Measurements from ENCODE around the gene TNS3.

The TNS3 gene

DNA sequence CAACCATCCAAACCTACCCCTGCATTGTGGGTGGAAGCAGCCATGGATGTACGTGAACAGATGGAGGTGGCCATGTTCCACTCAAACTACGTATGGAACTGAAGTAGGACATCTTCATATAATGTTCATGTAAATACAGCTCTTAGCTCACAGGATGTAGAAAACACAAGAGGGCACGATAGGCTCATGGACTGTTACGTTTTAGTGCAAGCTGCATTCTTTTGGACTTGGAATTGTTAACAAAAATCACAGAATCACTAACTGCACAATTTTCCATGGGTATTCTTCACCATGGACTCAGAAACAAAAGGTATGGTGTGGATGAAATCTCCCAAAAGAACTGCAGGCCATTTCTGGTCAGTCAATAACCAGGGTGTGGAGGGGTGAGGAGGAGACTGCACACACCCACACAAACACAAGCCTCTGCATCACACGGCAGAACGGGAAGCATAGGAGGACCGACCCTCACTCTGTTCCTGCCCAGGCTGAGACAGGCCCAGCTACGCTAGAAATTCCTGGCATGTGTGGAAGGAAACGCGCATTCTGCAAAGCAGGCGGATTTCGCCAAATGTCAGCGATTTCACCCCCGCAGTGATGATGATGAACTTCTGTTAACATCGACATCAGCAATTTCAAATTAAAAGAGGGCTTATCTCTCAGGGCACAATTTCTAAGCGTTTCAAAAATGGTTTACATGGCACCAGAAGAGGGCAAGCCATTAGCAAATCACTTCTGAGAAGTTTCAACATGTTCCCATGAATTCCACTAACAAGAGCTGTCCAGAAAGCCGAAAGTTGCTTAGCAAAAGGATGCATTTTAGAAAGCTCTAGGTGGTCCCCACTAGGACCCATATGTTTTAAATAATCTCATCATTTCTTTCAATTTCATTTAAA is 149.0 kb downstream of the TNS3 start:
- FAIRE-seq (no peak), DNase-seq (ENCODE audit: insufficient read length, low spot score) (no peak)
- TF ChIP-seq, protein P1, sequence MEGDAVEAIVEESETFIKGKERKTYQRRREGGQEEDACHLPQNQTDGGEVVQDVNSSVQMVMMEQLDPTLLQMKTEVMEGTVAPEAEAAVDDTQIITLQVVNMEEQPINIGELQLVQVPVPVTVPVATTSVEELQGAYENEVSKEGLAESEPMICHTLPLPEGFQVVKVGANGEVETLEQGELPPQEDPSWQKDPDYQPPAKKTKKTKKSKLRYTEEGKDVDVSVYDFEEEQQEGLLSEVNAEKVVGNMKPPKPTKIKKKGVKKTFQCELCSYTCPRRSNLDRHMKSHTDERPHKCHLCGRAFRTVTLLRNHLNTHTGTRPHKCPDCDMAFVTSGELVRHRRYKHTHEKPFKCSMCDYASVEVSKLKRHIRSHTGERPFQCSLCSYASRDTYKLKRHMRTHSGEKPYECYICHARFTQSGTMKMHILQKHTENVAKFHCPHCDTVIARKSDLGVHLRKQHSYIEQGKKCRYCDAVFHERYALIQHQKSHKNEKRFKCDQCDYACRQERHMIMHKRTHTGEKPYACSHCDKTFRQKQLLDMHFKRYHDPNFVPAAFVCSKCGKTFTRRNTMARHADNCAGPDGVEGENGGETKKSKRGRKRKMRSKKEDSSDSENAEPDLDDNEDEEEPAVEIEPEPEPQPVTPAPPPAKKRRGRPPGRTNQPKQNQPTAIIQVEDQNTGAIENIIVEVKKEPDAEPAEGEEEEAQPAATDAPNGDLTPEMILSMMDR (IDR thresholded peaks at IDR 0.05; ENCODE audit: insufficient read depth, missing control alignments) = no peak

DNA sequence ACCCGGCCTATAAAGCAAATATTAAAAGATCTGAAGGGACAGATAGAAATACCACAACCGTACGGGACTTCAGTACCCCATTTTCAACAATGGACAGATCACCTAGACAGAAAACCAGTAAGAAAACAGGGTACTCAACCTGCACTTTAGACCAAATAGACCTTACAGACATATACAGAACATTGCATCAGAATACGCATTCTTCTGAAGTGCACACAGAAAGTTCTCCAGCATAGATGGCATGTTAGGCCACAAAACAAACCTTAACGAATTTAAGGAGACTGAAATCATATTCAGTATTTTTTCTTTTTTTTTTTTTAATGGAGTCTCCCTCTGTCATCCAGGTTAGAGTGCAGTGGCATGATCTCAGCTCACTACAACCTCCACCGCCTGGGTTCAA is 151.5 kb downstream of the TNS3 start:
- FAIRE-seq (no peak), DNase-seq (ENCODE audit: insufficient read length, low spot score) (no peak)
- TF ChIP-seq, protein P1 (IDR thresholded peaks at IDR 0.05; ENCODE audit: insufficient read depth, missing control alignments) = no peak

DNA sequence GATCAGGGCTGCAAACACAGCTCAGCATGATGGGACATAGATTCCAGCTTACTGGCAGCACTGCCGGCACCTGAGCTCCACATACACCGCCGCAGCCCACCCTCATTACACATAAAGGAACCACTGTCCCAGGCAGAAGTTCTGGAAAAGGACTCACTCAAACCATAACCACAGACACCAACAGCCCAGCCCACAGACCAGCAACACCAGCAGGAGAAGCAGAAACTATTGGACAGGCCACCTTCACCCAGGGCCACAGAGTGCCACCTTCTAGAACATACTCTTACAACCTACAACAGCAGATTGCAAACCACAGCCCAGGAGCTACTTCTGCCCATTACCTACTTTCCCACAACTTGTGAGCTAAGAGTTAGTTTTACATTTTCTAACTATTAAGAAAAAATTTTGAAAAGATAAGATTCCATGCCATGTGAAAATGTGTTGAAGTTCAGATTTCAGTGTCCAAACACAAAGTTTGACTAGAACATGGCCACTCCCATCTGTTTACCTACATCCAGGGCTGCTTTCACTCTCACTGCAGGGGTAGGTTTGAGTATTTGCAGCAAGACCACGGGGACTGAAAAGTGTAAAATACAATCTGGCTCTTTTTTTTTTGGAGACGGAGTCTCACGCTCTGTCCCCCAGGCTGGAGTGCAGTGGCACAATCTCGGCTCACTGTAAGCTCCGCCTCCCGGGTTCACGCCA is 153.0 kb downstream of the TNS3 start:
- no peak for FAIRE-seq
- TF ChIP-seq, protein P1 (IDR thresholded peaks at IDR 0.05; ENCODE audit: insufficient read depth, missing control alignments) = no peak
- no peak for DNase-seq (ENCODE audit: insufficient read length, low spot score)

DNA sequence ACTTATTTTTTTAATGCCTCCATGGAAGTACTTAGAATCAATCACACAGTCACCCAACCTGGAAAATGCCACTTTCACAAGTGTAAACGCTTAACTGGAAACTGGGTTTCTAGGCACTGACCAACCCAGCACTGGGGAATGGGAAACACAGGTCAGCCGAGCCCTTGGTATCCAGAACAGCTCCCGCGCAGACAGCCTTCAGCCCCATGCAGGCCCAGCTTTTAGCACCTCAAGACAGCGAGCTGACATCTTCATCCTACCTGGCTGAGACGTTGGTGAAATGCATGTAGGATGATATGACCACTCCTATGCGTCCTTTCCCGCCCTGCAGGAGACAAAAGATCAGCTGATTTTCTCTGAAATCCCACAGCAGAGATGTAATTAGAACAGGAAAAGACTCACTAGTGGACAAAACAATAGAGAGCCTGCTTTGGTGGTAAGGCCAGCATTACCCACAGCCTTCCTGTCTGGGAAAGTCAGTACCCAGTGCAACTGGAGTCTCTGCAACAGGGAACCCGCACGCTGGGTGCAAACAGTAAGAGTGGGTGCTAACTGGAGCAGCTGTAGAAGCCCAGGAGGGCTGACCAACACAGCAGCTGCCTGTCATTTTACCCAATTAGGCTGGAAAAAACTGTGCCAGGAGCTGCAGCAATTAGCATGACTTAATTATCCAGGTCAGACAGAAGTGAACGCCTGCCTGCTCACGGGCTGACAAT is 153.7 kb downstream of the TNS3 start:
- DNase-seq (ENCODE audit: insufficient read length, low spot score) (no peak), FAIRE-seq (no peak)
- TF ChIP-seq, protein P1 (IDR thresholded peaks at IDR 0.05; ENCODE audit: insufficient read depth, missing control alignments) = no peak

DNA sequence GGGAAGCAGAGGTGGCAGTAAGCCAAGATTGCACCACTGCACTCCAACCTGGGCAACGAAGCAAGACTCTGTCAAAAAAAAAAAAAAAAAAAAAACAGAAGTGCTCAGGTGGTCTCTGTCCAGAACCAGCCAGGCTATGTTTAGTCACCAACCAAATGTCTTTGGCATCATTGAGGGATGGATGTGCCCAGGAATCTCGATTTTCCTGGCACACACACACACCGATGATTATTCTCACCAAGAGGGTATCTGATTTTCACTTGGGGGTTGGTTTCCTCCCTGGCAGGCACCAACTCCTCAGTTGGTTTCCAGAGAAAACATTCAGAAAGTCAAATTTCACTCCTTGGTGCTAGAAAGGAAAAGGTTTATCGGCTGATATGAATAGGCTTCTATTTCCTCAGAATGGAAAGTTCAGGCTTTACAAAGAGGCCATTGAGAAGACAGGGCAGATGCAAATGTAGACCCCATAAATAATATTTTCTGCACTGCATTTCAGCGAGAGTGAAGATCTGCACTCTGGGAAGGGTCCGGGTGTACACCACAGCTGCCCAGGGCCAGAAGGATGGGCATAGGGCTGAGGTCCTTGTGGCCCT is 154.8 kb downstream of the TNS3 start:
- DNase-seq (ENCODE audit: insufficient read length, low spot score) = no peak
- no peak for FAIRE-seq
- TF ChIP-seq, protein P1 (IDR thresholded peaks at IDR 0.05; ENCODE audit: insufficient read depth, missing control alignments) = no peak

DNA sequence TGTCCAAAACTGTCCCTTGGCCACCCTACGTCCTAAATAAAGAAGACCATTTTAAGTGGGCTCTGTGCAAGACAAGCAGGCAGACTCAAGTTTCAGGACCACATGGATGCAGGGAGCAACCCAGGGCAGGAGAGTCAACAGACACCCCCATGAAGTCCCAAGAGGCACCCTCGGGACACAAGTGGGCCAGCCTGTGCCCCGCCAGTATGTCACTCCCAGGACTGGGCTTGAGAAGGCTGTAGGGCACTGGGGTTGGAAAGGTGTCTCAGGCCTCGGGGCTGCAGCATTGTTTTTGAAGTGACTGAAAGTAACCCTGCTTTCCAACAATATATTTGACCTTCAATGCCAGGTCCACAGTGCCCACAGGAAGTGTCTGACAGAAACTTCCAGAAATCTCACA is 157.4 kb downstream of the TNS3 start:
- DNase-seq (ENCODE audit: insufficient read length, low spot score) (no peak), FAIRE-seq (no peak)
- TF ChIP-seq, protein P1 (IDR thresholded peaks at IDR 0.05; ENCODE audit: insufficient read depth, missing control alignments) = no peak

All from D721Med (cell line).